GM21423 (cell line): Measurements from ENCODE around the gene SMIM24.

Experiments
- ATAC-seq: cut with Tn5 transposase; IDR thresholded peaks from one replicate; pipeline ENCODE4 v1.9.1; 2021; ENCODE audit warnings: mild to moderate bottlenecking, moderate library complexity; ENCODE audit not compliant: unreplicated experiment

Gene SMIM24

DNA sequence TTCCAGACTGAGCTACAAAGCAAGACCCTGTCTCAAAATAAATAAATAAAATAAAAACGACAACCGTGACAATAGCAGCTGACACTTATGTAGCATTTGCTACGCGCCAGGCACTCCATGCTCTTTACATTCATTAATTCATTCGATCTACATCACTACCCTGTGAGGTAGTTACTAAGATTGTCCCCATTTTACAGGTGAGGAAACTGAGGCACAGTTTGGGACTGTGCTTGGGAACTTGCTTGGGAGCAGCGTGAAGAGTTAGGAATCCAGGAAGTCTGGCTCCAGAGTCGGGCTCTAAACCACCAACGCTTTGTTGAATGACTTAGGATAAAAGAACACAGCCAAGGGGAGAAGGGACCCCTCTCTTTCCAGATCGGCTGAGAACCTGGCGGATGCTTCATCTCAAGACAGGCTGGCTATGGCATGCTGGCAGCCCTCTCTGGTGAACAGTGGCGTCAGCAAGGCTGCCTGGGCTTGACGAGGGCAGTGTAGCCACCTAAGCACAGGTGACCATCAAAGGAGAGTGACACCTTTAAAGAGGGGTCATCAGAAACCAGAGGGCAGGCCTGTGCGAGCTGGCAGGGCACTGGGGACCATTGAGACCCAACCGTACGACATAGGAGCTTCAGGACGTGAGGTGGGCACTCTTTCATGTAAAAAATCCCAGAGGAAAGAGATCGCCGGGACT is 19.6 kb upstream of the SMIM24 start:
- ATAC-seq, result no peak

DNA sequence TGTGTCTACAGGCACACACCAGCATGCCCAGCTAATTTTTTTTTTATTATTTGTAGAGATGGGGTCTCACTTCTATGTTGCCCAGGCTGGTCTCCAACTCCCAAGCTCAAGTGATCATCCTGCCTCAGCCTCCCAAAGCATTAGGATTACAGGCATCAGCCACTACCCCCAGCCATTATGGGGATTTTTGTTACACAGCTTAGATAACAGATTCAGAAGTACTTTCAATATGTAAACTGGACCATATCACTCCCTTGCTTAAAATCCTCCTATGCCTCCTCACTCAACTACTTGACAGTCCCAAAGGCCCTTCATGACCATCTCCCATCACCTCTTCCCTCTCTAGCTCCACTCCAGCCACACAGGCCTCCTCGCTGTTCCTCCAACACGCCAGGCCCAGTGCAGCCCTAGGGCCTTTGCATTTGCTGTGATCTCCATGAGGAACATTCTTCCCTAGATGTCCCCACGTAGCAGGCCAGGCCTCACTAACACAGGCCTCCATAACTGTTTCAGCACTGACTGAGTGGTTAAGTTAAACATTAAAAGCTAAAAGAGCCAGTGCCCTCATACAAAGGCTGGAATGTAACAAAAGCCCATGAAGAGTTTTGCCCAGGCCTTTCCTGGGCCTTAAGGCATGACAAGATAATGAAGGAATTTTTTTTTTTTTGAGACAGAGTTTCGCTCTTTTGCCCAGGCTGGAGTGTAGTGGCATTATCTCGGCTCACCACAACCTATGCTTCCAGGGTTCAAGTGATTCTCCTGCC is 17.6 kb upstream of the SMIM24 start:
- no peak for ATAC-seq

DNA sequence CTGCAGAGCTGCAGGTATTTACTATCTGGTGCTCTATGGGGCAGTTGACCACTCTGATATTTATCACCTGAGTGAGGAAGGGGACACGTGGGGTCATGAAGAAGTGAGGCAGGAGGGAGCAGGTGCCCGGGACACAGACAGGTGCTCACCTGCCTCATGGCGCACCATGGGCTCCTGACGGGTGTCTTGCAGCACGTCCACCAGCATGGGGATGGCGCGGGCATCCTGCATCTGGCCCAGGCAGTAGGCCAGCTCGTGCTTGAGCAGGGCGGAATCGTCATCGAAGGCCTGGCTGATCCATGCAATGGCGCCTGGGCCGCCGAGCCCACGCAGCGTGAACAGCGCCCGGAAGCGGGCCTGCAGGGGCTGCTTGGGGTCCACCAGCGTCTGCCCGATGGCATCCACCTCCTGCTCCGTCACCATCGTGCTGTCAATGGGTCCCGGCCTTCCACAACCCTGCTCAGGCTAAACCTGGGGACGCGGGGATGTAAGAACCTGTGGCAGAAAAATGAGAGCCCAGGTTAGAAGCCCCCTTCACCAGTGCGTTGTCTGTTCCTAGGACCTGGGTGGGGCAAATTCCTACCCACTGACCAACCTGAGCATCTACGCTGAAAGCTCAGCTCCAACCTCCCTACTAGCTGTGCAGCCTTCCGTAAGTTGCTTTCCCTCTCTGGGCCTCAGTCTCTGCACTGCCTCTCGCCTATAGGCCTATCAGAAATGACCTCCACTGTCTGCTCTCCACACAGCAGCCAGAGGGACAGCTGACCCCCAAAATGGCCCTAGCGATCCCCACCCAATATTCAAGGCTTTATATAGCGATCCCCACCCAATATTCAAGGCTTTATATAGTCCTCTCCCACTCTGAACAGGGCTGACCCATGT is 16.3 kb upstream of the SMIM24 start:
- ATAC-seq, result no peak

DNA sequence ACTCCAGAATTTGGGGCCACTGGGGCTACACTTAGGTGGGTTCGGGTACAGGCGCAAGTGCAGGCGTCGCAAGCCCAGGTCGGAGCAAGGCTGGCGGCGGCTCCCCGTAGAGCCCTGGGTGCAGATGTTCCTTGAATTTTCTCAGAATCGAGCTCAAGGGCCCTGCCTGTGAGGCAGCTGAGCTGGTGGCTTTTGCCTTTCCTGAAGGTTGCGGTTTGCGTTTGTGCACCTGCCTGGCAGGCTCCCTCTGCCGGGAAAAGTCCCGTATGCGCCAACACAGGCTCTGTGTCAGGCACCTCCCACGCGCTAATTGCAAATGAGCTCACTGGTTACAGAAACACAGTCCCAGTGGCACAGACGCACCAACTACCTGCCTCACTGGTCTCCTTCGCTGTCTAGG is 14.2 kb upstream of the SMIM24 start:
- ATAC-seq, result no peak

DNA sequence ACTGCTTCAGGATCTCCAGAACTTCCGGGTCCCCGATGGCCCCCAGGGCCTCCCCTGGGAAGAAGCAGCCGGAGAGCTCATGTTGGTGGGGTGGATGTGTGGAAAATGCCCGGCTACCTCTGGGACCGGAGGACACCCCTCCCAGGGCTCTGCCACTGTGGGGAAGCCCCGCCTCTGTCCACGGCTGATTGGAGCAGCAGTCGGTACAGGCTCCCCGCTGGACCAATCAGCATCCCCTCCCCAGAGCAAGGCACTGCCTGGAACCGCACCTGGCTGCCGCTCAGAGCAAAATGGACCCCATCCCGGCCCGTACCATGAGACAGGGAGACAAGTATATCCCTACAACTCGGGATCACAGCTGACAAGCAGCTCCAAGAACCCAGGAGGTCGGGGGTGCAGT is 13.7 kb upstream of the SMIM24 start:
- ATAC-seq, result no peak

DNA sequence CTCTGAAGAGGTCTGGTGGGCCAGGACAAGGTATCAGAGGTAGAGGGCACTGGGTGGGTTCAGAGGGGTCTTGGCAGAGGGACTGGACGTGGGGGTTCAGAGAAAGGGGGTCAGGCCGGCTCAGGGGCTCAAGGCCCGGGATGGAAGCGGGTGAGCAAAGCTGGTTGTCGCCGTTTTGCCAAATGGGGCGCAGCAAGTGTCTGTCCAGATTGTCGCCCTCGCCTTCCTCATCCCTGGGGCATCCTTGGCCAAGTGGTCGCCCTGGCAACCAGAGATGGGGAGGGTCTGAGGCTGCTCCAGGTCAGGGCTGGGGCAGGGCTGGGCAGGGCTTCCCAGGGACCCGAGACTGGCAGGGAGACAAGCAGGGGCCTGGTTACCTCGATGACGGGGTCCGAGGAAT is 13.3 kb upstream of the SMIM24 start:
- ATAC-seq, result no peak

DNA sequence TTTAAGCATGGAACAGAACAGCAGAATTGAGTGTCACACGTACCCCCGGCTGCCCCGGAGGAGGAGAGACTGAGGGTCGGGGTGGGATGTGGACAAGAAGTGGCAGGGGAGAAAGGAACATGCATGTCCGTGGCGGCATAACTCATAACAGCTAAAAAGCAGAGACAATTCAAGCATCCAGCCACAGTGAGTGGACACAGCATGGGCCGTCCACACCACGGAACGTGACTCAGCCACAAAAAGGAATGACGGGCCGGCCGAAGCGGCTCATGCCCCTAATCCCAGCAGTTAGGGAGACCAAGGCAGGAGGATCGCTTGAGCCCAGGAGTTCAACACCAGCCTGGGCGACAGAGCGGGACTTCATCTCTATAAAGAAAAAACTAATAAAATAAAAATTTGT is 12.6 kb upstream of the SMIM24 start:
- no peak for ATAC-seq

DNA sequence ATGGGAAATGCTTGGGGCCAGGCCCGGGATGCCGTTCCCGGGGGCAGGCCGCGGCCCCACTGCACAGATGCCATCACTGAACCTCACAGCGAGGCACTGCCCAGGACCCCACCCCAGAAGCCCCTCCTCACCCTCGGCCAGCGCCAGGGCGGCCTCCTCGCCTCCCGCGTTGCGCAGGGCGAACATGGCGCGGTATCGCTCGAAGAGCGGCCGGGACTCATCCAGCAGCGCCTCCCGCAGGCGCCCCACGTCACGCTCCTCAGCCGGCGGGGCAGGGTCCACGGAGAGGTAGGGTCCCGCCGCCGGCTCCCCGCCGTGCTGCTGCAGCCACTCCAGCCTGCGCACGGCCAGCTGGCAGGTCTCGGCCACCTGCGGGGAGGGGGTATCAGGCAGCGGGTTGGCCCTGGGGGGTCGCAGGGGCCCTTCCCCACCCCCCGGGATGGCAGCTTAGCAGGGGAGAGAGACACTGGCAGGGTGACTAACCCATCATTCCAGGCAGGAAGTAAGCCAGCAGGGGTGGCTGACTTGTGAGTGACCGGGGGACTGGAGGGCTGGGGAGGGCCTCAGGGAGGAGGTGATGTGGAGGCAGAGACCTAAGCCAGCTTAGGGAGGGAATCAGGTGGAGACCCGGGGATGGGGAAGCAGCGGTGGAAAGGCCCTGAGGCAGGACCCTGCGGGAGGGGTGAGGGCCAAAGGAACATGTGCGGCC is 12.0 kb upstream of the SMIM24 start:
- no peak for ATAC-seq

DNA sequence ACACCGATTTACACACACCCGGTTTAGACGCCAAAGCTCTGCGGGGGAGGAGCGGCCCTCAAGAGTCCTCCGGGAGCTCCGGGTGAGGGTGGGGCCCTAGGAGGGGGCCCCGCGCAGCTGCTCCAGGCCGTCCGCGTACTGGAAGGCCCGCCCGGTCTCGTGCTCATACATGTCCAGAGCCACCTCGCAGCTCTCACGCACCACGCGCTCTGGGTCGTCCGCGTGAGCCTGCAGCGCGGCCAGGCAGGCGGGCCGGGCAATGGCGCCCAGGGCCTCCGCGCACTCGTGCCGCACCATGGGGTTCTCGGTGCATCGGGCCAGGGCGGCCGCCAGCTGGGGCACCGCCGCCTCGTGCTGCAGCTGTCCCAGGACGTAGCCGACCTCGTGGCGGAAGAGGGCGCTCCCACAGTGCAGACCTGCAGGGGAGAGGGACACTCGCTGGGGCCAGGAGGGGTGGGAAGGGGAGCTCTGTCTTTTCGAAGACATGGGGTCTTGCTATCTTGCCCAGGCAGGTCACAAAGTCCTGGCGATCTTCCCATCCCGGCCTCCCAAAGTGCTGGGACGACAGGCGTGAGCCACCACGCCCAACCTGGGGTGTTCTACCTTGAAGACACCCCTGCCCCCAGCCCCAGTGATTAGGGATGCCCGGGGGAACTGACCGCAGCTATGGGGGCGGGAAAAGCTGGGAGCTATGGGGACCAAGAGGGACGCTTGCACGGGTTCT is 11.2 kb upstream of the SMIM24 start:
- no peak for ATAC-seq

DNA sequence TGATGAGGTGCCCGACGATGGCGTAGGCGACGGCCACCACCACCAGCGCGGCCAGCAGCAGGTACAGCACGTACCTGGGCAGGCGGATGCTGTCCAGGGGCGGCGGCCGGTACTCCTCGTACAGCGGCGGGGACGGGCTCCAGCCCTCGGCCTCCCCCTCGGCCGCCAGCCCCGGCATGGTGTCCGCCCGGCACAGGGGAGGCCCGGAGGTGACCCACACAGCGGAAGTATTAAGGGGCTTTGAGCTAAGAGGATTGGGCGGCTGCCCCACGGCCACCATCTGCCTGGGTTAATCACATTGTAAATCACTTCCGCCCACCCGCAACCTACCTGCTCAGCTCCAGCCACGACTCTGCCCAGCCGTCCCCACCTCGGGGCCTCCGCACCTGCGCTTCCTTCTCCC is 2.9 kb upstream of the SMIM24 start, which contains the start of gene SMIM44:
Gene SMIM44 (minus strand): TSS at position 216 of the 403 bp plus-strand sequence. CDS start 38 bp downstream, at position 178.
- ATAC-seq, result no peak

DNA sequence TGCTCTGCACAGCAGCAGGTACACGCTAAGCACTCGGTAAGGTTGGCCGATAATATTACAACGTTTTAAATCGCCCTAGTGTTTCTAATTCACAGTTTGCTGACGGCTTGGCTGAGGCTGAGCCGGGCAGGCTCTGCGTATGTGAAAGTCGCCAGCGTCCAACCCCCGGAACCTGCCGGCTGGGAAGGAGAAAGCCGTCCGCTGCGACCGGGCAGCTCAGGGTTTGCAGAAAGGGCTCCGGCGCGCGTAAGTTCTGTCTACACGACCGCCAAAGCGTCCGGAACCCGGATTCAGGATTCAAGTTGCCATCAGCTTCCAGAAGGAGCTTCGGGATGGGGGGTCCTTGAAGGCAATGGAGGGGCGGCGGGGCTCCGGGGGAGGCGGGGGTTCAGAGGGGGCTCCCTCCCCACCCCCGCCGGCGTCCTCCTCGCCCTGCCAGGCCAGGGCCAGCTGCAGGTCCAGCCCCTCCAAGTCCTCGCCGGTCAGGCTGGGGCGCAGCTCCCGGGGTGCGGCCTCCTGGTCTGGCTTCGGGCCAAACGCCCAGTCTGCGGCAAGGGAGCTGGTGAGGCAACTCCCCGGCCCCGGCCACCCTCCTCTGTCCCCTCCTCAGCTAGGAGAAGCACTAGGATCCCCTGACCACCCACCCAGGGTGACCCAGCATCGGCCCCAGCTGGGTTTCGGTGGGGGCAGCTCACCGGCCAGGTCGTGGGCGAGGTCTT is 2.3 kb upstream of the SMIM24 start:
- ATAC-seq, result no peak

DNA sequence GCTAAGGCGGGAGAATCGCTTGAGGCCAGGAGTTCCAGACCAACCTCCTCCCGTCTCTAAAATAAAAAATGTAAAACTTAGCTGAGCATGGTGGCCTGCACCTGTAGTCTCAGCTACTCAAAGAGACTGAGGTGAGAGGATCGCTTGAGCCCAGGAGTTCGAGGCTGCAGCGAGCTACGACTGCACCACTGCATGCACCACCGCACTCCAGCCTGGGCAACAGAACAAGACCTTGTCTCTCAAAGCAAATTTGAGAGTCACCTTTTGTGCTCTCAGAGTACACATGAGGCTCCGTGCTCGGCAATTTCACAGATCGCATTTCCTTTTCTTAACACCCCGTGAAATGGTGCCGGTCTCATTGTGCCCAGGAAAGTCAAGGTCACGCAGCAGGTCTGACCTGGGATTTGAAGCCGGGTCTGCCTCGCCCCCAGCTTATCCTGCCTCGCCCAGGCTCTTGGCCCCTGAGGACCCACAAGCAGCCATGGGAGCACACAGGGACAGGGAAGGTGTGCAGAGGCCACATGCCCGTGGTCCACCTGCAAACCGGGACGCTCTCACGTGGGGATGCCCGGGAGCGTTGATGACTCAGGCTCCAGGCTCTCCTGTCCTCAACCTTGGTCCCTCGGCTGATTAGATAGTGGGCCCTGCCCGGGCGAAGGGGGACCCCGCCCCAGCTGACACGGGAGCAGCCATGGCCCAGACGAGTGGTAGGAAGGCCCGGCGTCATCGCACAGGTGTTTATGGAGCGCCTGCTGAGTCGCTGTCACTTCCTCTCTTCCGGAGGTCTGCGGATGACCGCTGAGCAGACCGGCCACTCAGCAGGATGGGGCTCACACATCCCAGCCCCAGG is 1.1 kb upstream of the SMIM24 start:
- ATAC-seq, result no peak

DNA sequence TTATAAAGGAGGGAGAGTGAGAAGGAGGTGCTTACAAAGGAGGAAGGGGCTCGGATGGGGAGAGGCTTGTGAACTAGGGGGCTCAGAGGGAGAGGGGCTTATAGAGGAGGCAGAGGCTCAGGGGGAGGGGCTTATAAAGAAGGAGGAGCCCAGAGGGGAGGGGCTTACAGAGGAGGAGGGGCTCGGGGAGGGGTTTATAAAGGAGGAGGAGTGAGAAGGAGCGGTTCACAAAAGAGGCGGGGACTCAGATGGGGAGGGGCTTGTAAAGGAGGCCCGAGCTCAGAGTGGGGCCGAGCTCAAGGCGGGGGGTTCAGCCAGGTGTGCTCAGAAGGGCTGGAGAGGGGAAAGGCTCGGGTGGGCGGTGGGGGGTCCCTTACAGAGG is 500 bp downstream of the SMIM24 start:
- ATAC-seq, result no peak

DNA sequence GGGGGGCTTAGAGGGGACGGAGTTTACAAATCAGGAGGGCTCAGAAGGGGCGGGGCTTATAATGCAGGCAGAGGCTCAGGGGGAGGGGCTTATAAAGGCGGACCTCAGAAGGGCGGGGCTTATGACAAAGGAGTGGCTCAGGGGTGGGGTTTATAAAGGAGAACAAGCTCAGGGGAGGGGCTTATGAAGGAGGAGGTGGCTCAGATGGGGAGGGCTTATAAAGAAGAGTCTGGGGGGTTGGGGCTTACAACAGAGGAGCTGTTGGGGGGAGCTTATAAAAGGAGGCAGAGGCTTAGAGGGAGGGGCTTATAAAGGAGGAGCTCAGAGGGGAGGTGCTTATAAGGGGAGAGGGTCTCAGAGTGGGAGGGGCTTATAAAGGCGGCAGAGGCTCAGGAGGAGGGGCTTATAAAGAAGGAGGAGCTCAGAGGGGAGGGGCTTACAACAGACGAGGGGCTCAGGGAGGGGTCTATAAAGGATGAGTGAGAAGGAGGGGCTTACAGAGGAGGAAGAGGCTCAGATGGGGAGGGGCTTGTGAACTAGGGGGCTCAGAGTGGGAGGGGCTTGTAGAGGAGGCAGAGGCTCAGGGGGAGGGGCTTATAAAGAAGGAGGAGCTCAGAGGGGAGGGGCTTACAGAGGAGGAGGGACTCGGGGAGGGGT is 1.0 kb downstream of the SMIM24 start:
- no peak for ATAC-seq

DNA sequence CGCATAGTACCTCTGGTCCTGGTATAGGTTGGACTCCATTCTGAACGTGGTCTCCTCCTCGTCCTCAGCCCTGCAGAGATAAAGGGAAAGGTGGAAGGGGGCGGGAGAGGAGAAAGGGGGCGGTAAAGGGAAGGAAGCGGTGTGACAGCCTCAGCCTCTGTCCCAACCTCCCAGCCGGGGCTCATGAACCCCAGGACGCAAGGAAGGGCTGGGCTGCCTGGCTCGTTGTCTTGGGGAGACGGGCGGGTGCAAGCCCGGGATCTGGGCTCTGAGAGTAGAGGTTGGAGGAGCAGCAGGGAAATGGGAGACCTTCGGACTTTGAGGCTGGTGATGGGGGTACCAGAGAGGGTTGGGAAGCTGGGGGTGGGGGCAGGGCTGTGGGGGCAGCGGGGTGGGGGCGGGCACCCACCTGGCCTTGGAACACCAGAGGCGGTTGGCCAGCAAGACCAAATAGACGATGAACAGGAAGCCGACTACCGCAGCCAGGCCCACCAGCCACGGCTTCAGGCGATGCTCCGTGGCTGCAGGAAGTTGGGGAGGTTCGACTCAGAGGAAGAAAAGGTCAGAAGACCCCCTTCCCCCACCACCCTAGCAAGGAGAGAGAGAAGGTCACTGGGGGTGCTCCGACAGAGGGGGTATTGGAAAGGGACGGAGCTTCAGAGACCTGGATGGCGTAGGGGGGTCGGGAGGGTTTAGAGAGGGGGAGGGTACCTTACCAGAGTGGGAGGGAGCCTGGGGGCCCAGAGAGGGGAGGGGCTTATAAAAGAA is 1.7 kb downstream of the SMIM24 start:
- no peak for ATAC-seq

DNA sequence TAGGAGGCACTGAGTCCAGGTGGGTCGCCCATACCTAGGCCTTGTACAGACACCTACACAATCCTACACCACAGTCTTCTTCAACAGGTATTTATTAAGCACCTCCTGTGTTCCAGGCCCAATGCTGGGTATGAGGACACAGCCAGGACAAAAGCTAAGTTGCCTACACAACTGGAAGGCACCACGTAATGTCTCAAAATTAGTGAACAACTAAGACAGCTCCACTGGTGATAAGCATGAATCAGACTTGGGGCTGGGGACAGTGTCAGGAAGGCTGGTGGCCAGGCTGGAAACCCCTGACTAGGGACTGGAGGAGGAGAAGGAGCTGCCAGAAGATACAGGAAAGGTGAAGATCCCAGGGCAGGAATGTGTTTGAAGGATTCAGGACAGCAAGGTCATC is 2.4 kb downstream of the SMIM24 start:
- no peak for ATAC-seq

DNA sequence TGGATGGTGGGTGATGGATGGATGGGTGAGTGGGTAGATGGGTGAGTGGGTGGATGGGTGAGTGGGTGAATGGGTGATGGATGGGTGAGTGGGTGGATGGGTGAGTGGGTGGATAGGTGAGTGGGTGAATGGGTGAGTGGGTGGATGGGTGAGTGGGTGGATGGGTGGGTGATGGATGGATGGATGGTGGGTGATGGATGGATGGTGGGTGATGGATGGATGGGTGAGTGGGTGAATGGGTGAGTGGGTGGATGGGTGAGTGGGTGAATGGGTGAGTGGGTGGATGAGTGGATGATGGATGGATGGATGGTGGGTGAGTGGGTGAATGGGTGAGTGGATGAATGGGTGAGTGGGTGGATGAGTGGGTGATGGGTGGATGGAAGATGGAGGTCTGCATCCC is 2.8 kb downstream of the SMIM24 start:
- ATAC-seq, result no peak
